Breast epithelium (tissue), 4 donors: ENCODE results near the gene INSYN2B. TPM values are rescaled to one million over a fixed set of nuclear protein-coding genes. Genes with fewer than 3 reads are reported as not detected.

Source experiments
- DNase-seq, 2 donors: peaks; one replicate each; pipeline ENCODE4 v3.0.0-alpha.2; 2019; ENCODE audit warnings: low spot score in 2 of 2
- H3K27ac ChIP-seq, 2 donors: fragments of 200-600 bp; sonication (generic) in 1 of 2; one replicate each; pipeline ENCODE4 v1.5.1; 2016 to 2019; ENCODE audit warnings: mild to moderate bottlenecking in 1 of 2
- H3K27me3 ChIP-seq, 2 donors: fragments of 200-600 bp; sonication (generic) in 1 of 2; one replicate each; pipeline versions ENCODE4 v1.5.1 to v1.6.0; 2017 to 2019; ENCODE audit warnings: control low read depth in 1 of 2, mild to moderate bottlenecking in 1 of 2
- H3K36me3 ChIP-seq: fragments of 200-600 bp; one replicate; pipeline ENCODE4 v1.5.1; 2019
- H3K4me1 ChIP-seq, 2 donors: fragments of 200-600 bp; sonication (generic); one replicate each; pipeline ENCODE4 v1.5.1; 2016 to 2019; ENCODE audit warnings: control low read depth in 1 of 2
- H3K4me3 ChIP-seq, 3 donors: fragments of 200-600 bp; sonication (generic); 1 replicate in 2 of 3; 2 replicates in 1 of 3; pipeline ENCODE4 v1.5.1; 2016 to 2019; ENCODE audit warnings: mild to moderate bottlenecking in 3 of 3, moderate library complexity in 2 of 3
- H3K9me3 ChIP-seq, 2 donors: fragments of 200-600 bp; sonication (generic) in 1 of 2; one replicate each; pipeline ENCODE4 v1.5.1; 2016 to 2019; ENCODE audit warnings: control low read depth in 1 of 2
- POLR2A ChIP-seq: fragments of 450-650 bp; IDR thresholded peaks from one replicate; pipeline ENCODE4 v1.6.1; 2016; ENCODE audit warnings: antibody characterized with exemption, mild to moderate bottlenecking, moderate library complexity
- POLR2AphosphoS5 ChIP-seq, 3 donors: sonication (generic); formaldehyde crosslinking; IDR thresholded peaks; one replicate each; pipeline ENCODE4 v1.6.1; 2017; ENCODE audit warnings: antibody characterized with exemption in 3 of 3
- intact Hi-C: fragments of 100-400 bp; cut with DNase I; formaldehyde crosslinking; loops from one replicate; pipeline ENCODE4 v1.15.1; 2023; ENCODE audit warnings: low total_unique reads
- total RNA-seq, 3 donors: library from RNA; depleted of rRNA; stranded (reverse); fragments of >200 nt; gene quantifications; one replicate each; pipeline ENCODE4 v1.1.0, GENCODE V29; 2016
- TF ChIP-seq, protein P1 (sequence below), 3 donors: fragments of 450-650 bp; IDR thresholded peaks; one replicate each; pipeline ENCODE4 v1.5.1; 2016 to 2017; ENCODE audit warnings: antibody characterized with exemption in 3 of 3, mild to moderate bottlenecking in 3 of 3, moderate library complexity in 3 of 3

Gene INSYN2B
- total RNA-seq, 3 donors from 2014 or later, result 1.3 to 9.1 TPM; not detected in 1

DNA sequence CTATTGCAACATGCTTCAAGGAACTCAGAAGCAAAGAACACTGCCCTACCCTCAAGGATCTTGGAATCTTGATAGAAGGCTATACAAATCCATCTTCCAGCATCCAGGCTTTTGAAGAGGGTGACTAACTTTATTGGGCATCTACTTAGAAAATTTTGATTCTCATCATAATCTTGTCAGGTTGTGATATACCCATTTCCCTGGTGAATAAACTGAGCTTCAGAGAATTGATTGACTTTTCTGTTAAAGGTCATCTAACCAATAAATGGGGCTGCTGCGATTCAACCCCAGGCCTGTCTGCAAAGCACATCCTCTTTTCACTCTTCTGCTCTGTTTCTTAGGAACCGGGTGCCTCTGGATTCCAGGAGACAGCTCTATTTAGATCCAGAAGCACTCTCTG, 19.9 kb upstream of the INSYN2B start:
- H3K4me3 ChIP-seq, result no peak overlapping the region
- intact Hi-C loops, result no loop called here

DNA sequence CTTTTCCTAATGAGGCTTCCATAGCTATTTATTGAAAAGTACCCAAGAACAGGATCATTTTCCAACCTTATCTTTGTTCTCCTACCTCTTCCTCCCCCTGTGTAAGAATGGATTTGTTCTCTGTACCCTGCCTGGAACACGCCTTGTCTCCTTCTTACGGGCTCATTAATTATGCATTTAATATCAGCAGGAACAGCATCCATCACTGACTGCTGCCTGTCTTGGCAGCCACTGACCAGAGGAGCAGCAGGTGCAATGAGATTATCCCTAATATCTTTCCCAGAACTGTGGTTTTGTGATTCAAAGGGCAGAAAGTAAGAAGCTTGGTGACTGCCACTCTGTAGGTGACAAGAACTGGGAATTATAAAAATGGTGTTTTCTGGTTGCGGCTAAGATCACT, 19.3 kb upstream of the INSYN2B start:
- intact Hi-C loops, result no loop called here
- Histone ChIP-seq H3K9me3 (no peaks in the 10 kb centered on the region), H3K36me3 (no peaks in the 10 kb centered on the region), H3K4me1 (no peaks in the 10 kb centered on the region), H3K4me3 (no peak overlapping the region), H3K27ac (no peak overlapping the region), H3K27me3 (no peaks in the 10 kb centered on the region)
- TF ChIP-seq POLR2A (no peak), POLR2AphosphoS5 (IDR thresholded peaks at IDR 0.05) (no peak)
- TF ChIP-seq, protein P1, sequence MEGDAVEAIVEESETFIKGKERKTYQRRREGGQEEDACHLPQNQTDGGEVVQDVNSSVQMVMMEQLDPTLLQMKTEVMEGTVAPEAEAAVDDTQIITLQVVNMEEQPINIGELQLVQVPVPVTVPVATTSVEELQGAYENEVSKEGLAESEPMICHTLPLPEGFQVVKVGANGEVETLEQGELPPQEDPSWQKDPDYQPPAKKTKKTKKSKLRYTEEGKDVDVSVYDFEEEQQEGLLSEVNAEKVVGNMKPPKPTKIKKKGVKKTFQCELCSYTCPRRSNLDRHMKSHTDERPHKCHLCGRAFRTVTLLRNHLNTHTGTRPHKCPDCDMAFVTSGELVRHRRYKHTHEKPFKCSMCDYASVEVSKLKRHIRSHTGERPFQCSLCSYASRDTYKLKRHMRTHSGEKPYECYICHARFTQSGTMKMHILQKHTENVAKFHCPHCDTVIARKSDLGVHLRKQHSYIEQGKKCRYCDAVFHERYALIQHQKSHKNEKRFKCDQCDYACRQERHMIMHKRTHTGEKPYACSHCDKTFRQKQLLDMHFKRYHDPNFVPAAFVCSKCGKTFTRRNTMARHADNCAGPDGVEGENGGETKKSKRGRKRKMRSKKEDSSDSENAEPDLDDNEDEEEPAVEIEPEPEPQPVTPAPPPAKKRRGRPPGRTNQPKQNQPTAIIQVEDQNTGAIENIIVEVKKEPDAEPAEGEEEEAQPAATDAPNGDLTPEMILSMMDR (IDR thresholded peaks at IDR 0.05), result no peak
- DNase-seq, result no peak

More for the DNA sequence above, 19.9 kb upstream of the INSYN2B start:
- Histone ChIP-seq H3K4me1 (no peaks in the 10 kb centered on the region), H3K27me3 (no peaks in the 10 kb centered on the region), H3K36me3 (no peaks in the 10 kb centered on the region), H3K27ac (no peak overlapping the region), H3K9me3 (no peaks in the 10 kb centered on the region)
- no peak for DNase-seq
- TF ChIP-seq POLR2A, result no peak
- TF ChIP-seq, protein P1 (IDR thresholded peaks at IDR 0.05), result no peak
- TF ChIP-seq POLR2AphosphoS5 (IDR thresholded peaks at IDR 0.05), result no peak

DNA sequence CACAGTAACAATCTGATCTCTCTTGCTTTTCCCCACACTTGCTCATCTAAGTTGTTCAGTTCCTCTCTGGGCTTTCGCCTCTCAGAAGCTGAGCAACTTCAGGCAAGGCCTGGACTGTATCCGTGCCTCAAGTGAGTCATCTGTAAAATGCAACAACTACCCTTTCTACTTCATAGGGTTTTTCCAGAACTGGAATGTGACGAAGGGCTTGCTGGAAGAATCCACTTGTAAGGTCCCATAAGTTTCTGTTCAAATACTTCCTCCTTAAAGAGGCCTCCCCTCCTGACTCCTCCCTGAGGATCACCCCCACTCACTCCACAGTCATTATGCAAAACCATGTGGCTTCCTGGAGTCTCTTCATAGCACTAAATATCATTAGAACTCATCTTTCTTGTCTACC, 17.5 kb upstream of the INSYN2B start:
- H3K27ac ChIP-seq, result no peak overlapping the region
- no peak for TF ChIP-seq POLR2AphosphoS5 (IDR thresholded peaks at IDR 0.05)
- TF ChIP-seq POLR2A, result no peak
- TF ChIP-seq, protein P1 (IDR thresholded peaks at IDR 0.05), result no peak
- intact Hi-C loops, result no loop called here
- no peaks in the 10 kb centered on the region for H3K36me3 ChIP-seq
- no peaks in the 10 kb centered on the region for H3K9me3 ChIP-seq
- H3K4me3 ChIP-seq, result no peak overlapping the region
- no peaks in the 10 kb centered on the region for H3K27me3 ChIP-seq
- DNase-seq, result no peak
- H3K4me1 ChIP-seq, result no peaks in the 10 kb centered on the region

DNA sequence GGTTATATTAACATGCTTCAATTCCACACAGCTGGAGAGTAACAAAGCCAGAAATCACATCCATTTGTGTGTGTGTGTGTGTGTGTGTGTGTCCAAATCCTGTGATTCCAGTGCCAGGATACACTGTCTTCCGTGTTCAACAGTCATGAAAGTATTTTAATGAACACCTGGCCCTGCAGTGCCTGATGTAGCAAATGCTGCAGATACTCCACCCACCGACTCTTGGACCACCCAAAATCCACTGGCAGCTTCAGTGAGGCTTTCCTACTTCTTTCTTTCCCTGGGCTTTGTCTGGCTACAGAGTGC, 13.1 kb upstream of the INSYN2B start:
- intact Hi-C loops, result loop anchor here (5.0 kb wide), 1 partner anchor 919 kb away; no protein-coding TSS in a partner anchor
- Histone ChIP-seq H3K36me3 (no peaks in the 10 kb centered on the region), H3K4me1 (no peaks in the 10 kb centered on the region), H3K27me3 (no peaks in the 10 kb centered on the region), H3K27ac (no peak overlapping the region), H3K4me3 (no peak overlapping the region), H3K9me3 (no peaks in the 10 kb centered on the region)
- no peak for DNase-seq
- TF ChIP-seq POLR2A, result no peak
- TF ChIP-seq, protein P1 (IDR thresholded peaks at IDR 0.05), result no peak
- no peak for TF ChIP-seq POLR2AphosphoS5 (IDR thresholded peaks at IDR 0.05)

- no peak overlapping the region for H3K4me3 ChIP-seq
- H3K27ac ChIP-seq, result no peak overlapping the region
- intact Hi-C loops, result loop anchor here (5.0 kb wide), 1 partner anchor 919 kb away; no protein-coding TSS in a partner anchor
- H3K36me3 ChIP-seq, result no peaks in the 10 kb centered on the region
- H3K27me3 ChIP-seq, result no peaks in the 10 kb centered on the region
- no peak for DNase-seq
- TF ChIP-seq POLR2AphosphoS5 (IDR thresholded peaks at IDR 0.05), result no peak
- TF ChIP-seq POLR2A, result no peak
- TF ChIP-seq, protein P1 (IDR thresholded peaks at IDR 0.05), result no peak
- H3K9me3 ChIP-seq, result no peaks in the 10 kb centered on the region
- H3K4me1 ChIP-seq, result no peaks in the 10 kb centered on the region
Measured at GRCh38 chr5:169992789-169993484, 12.6 kb upstream of the INSYN2B start.
